Vagina (tissue), 2 donors: ENCODE data around the gene FBN3. TPM values are rescaled to one million over a fixed set of nuclear protein-coding genes. Genes with fewer than 3 reads are reported as not detected.

Experiments
- DNase-seq, 2 donors: peaks; one replicate each; pipeline ENCODE4 v3.0.0-alpha.2; 2017; ENCODE audit errors: extremely low spot score in 2 of 2
- H3K27ac ChIP-seq: fragments of 200-600 bp; sonication (generic); one replicate; pipeline ENCODE4 v1.5.1; 2019
- H3K27me3 ChIP-seq: fragments of 200-600 bp; sonication (generic); one replicate; pipeline ENCODE4 v1.5.1; 2019
- H3K36me3 ChIP-seq, 2 donors: fragments of 200-600 bp; sonication (generic); one replicate each; pipeline ENCODE4 v1.5.1; 2017 to 2019
- H3K4me1 ChIP-seq: fragments of 200-600 bp; sonication (generic); one replicate; pipeline ENCODE4 v1.5.1; 2019
- H3K4me3 ChIP-seq, 2 donors: fragments of 200-600 bp; sonication (generic); 1 replicate in 1 of 2; 2 replicates in 1 of 2; pipeline ENCODE4 v1.5.1; 2016 to 2019
- H3K9me3 ChIP-seq: fragments of 200-600 bp; sonication (generic); one replicate; pipeline ENCODE4 v1.5.1; 2019
- CTCF ChIP-seq, 3 experiments: fragments of 450-650 bp in 2 of 3; fragments of 200-600 bp in 1 of 3; sonication (generic) in 1 of 3; IDR thresholded peaks; one replicate each; pipeline ENCODE4 v1.5.1; 2017 to 2019; ENCODE audit warnings: antibody characterized with exemption in 3 of 3, mild to moderate bottlenecking in 2 of 3, moderate library complexity in 2 of 3
- POLR2A ChIP-seq, 2 donors: fragments of 450-650 bp; IDR thresholded peaks; one replicate each; pipeline ENCODE4 v1.6.1; 2017; ENCODE audit warnings: antibody characterized with exemption in 2 of 2, mild to moderate bottlenecking in 2 of 2, moderate library complexity in 2 of 2
- POLR2AphosphoS5 ChIP-seq, 2 donors: sonication (generic); formaldehyde crosslinking; IDR thresholded peaks; one replicate each; pipeline ENCODE4 v1.9.0; 2017; ENCODE audit warnings: antibody characterized with exemption in 2 of 2, mild to moderate bottlenecking in 2 of 2, low read depth in 1 of 2; ENCODE audit not compliant: insufficient read depth in 1 of 2
- intact Hi-C: fragments of 100-400 bp; cut with DNase I; formaldehyde crosslinking; loops from one replicate; pipeline ENCODE4 v1.15.1; 2023
- total RNA-seq: library from RNA; depleted of rRNA; stranded (reverse); fragments of >200 nt; gene quantifications from one replicate; pipeline ENCODE4 v1.2.3, GENCODE V29; 2016

FBN3 gene
- total RNA-seq, 1 donor from 2014 or later, result not detected

GRCh38 chr19:8087876-8088275 lies 61.5 kb downstream of the FBN3 start:
- DNase-seq, result no peak
- H3K4me1 ChIP-seq, result no peaks in the 10 kb centered on the region
- no peak overlapping the region for H3K27ac ChIP-seq
- intact Hi-C loops, result no loop called here
- H3K9me3 ChIP-seq, result no peaks in the 10 kb centered on the region
- no peaks in the 10 kb centered on the region for H3K36me3 ChIP-seq
- no peak overlapping the region for H3K4me3 ChIP-seq
- TF ChIP-seq POLR2AphosphoS5 (IDR thresholded peaks at IDR 0.05; ENCODE audit: insufficient read depth in 1 of 2, low read depth in 1 of 2) (no peak), POLR2A (IDR thresholded peaks at IDR 0.05) (no peak), CTCF (IDR thresholded peaks at IDR 0.05) (no peak)
- no peaks in the 10 kb centered on the region for H3K27me3 ChIP-seq

GRCh38 chr19:8086849-8087248 lies 62.5 kb downstream of the FBN3 start:
- Histone ChIP-seq H3K27ac (no peak overlapping the region), H3K9me3 (no peaks in the 10 kb centered on the region), H3K4me3 (no peak overlapping the region), H3K36me3 (no peaks in the 10 kb centered on the region), H3K27me3 (no peaks in the 10 kb centered on the region), H3K4me1 (no peaks in the 10 kb centered on the region)
- no peak for DNase-seq
- intact Hi-C loops, result no loop called here
- TF ChIP-seq POLR2AphosphoS5 (IDR thresholded peaks at IDR 0.05; ENCODE audit: insufficient read depth in 1 of 2, low read depth in 1 of 2) (no peak), CTCF (IDR thresholded peaks at IDR 0.05) (no peak), POLR2A (IDR thresholded peaks at IDR 0.05) (no peak)

DNA sequence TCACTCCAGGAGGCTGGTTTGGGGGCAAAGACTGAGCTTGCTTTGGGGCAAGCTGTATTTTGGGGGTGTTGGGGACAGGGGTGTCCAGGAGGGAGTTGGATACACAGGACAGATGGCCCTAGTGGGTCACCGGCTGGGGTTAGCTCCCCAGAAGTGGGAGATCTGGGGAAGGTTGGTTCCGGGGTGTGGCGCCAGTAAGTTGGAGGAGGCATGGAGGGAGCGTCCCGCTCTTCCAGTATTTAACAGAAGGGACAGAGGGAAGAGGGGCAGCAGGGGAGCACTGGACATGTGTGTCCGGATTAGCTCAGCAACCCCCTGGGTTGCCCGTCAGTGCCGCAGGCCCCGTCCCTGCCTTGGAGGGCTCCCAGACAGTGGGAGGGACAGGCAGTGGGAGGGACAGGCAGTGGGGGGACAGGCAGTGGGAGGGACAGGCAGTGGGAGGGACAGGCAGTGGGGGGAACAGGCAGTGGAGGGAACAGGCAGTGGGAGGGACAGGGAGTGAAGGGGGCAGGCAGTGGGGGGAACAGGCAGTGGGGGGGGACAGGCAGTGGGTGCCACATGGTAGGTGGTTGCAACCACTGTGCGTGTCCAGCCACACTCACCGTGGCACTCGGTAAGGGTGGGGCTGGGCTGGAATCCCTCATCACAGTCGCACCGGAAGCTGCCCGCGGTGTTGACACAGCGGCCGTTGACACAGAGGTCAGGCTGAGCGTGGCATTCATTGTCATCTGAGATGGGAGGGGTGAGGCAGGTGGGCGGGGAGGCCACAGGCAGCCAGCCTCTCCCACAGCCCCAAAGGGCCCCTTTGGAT lies 63.6 kb downstream of the FBN3 start:
- Histone ChIP-seq H3K27me3 (no peaks in the 10 kb centered on the region), H3K4me3 (no peak overlapping the region), H3K36me3 (no peaks in the 10 kb centered on the region), H3K9me3 (no peaks in the 10 kb centered on the region), H3K4me1 (no peaks in the 10 kb centered on the region), H3K27ac (no peak overlapping the region)
- TF ChIP-seq CTCF (IDR thresholded peaks at IDR 0.05) (no peak), POLR2AphosphoS5 (IDR thresholded peaks at IDR 0.05; ENCODE audit: insufficient read depth in 1 of 2, low read depth in 1 of 2) (no peak), POLR2A (IDR thresholded peaks at IDR 0.05) (no peak)
- intact Hi-C loops, result no loop called here
- no peak for DNase-seq

DNA sequence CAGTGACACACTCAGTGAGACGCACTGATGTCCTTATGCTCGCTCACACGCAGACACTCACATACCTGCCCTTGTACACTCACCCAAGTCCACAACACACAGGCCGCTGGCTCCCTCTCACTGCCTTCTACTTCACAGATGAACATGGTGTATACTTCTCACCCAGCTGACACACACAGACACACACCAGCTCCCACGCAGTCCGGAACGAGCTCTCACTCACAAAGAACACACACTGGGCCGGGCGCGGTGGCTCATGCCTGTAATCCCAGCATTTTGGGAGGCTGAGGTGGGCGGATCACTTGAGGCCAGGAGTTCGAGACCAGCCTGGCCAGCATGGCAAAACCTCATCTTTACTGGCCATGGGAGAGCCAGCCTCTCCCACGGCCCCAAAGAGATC lies 65.2 kb downstream of the FBN3 start:
- intact Hi-C loops, result no loop called here
- H3K4me3 ChIP-seq, result no peak overlapping the region
- H3K36me3 ChIP-seq, result no peaks in the 10 kb centered on the region
- no peaks in the 10 kb centered on the region for H3K27me3 ChIP-seq
- TF ChIP-seq CTCF (IDR thresholded peaks at IDR 0.05) (no peak), POLR2AphosphoS5 (IDR thresholded peaks at IDR 0.05; ENCODE audit: insufficient read depth in 1 of 2, low read depth in 1 of 2) (no peak), POLR2A (IDR thresholded peaks at IDR 0.05) (no peak)
- no peak overlapping the region for H3K27ac ChIP-seq
- no peak for DNase-seq
- no peaks in the 10 kb centered on the region for H3K9me3 ChIP-seq
- no peaks in the 10 kb centered on the region for H3K4me1 ChIP-seq

DNA sequence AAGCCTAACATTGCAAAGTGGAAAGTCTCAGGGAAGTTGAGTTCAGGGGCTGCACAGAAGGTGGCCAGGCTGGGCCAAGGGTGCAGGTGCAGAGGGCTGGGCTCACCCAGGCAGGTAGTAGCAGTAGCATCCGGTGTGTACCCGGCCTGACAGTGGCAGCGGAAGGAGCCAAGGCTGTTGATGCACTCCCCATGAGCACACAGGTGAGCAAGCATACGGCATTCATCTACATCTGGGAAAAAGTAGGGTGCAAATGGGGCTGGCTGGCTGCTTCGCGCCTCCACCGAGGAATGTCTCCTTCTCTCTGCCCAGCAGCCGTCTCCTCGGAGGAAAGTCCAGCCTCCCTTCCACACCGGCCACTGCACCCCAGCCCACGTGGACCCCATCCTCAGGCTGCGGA lies 66.3 kb downstream of the FBN3 start:
- Histone ChIP-seq H3K9me3 (no peaks in the 10 kb centered on the region), H3K36me3 (no peaks in the 10 kb centered on the region)

More for the DNA sequence above, 66.3 kb downstream of the FBN3 start:
- no peak overlapping the region for H3K27ac ChIP-seq
- intact Hi-C loops, result no loop called here
- no peak for TF ChIP-seq POLR2A (IDR thresholded peaks at IDR 0.05)
- no peak for TF ChIP-seq CTCF (IDR thresholded peaks at IDR 0.05)
- TF ChIP-seq POLR2AphosphoS5 (IDR thresholded peaks at IDR 0.05; ENCODE audit: insufficient read depth in 1 of 2, low read depth in 1 of 2), result no peak
- no peak overlapping the region for H3K4me3 ChIP-seq
- no peaks in the 10 kb centered on the region for H3K4me1 ChIP-seq
- H3K27me3 ChIP-seq, result no peaks in the 10 kb centered on the region
- no peak for DNase-seq
